ENCODE results near the gene RXFP1. TPM values are rescaled to one million over a fixed set of nuclear protein-coding genes. Genes with fewer than 3 reads are reported as not detected.
A peak's percentile ranks its signal among the peaks of the same experiment; 100 is the strongest.

RXFP1 gene
- total and polyA plus RNA-seq, 2 experiments from 2014 or later, result 1.2 to 3.1 TPM

DNA sequence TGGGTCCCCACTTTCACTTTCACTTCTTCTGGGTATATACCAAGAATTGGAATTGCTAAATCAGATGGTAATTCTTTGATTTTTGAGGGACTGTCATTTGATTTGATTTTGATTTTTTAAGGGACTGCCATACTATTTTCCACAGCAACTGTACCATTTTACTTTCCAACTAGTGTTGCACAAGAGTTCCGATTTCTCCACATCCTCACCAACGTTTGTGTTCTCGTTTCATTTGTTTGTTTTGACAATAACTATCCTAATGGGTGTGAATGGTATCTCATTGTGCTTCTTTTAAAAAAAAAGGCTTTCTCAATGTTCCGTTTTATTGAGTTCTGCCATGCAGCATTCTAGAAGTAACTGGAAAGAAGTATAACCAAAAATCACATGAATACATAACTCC, 87.4 kb downstream of the RXFP1 start:
- Histone ChIP-seq H3K4me2 (ENCODE audit: unreplicated experiment) (no peak overlapping the region), H3K27ac (no peak overlapping the region), H3F3A (ENCODE audit: insufficient read depth) (no peaks in the 10 kb centered on the region), H3K9me3 (ENCODE audit: low read depth) (no peaks in the 10 kb centered on the region), H3K27me3 (replicated peaks; ENCODE audit: insufficient read depth) (no peaks in the 10 kb centered on the region), H3K9ac (no peak overlapping the region), H3K79me2 (ENCODE audit: insufficient read depth) (no peaks in the 10 kb centered on the region), H3K9me2 (ENCODE audit: insufficient read depth) (no peaks in the 10 kb centered on the region), H3K4me1 (ENCODE audit: insufficient read depth) (no peaks in the 10 kb centered on the region), H4K20me1 (ENCODE audit: insufficient read depth) (no peaks in the 10 kb centered on the region), H3K36me3 (ENCODE audit: low read depth) (no peaks in the 10 kb centered on the region), H3K4me3 (no peak overlapping the region), H2AFZ (no peak overlapping the region)
- no peak for DNase-seq
- WGBS, 2 experiments (ENCODE audit: low coverage in 1 of 2, low lambda C conversion rate in 2 of 2, missing lambda C conversion rate in 2 of 2), result 87% methylated on average over 4 of the region's 4 CpGs
- TF ChIP-seq EZH2 (IDR thresholded peaks at IDR 0.05; ENCODE audit: insufficient read depth, poor library complexity, severe bottlenecking) (no peak), EZH2phosphoT487 (IDR thresholded peaks at IDR 0.05; ENCODE audit: insufficient read depth, low read depth) (no peak)
- in situ Hi-C loops (cut with MboI), result no loop called here

DNA sequence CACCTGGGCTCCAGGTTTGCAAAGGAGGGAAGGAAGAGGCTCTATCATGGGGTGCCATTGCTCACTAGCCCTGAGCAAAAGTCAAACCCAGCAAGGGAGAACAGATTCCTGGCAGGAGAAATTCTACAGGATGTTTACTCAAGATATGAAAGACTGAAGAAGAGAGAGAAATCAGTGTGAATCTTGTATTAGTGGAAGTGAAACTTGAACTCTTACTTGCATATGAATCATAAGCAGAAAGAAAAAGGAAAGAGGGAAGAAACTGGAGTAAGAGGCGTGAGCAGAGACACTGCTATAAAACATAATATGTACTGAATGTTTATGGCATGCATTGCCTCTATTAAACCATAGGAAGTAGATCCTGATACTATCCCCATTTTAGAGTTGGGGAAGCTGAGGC, 89.1 kb downstream of the RXFP1 start:
- Histone ChIP-seq H3K27ac (no peak overlapping the region), H2AFZ (no peak overlapping the region), H3K9me2 (ENCODE audit: insufficient read depth) (no peaks in the 10 kb centered on the region), H3K4me3 (no peak overlapping the region), H3F3A (ENCODE audit: insufficient read depth) (no peaks in the 10 kb centered on the region), H3K79me2 (ENCODE audit: insufficient read depth) (no peaks in the 10 kb centered on the region), H3K4me1 (ENCODE audit: insufficient read depth) (no peaks in the 10 kb centered on the region), H3K9me3 (ENCODE audit: low read depth) (no peaks in the 10 kb centered on the region), H3K4me2 (ENCODE audit: unreplicated experiment) (no peak overlapping the region), H3K9ac (no peak overlapping the region), H3K36me3 (ENCODE audit: low read depth) (no peaks in the 10 kb centered on the region), H4K20me1 (ENCODE audit: insufficient read depth) (no peaks in the 10 kb centered on the region), H3K27me3 (replicated peaks; ENCODE audit: insufficient read depth) (no peaks in the 10 kb centered on the region)
- no peak for TF ChIP-seq EZH2phosphoT487 (IDR thresholded peaks at IDR 0.05; ENCODE audit: insufficient read depth, low read depth)
- no peak for TF ChIP-seq EZH2 (IDR thresholded peaks at IDR 0.05; ENCODE audit: insufficient read depth, poor library complexity, severe bottlenecking)
- WGBS, 2 experiments (ENCODE audit: low coverage in 1 of 2, low lambda C conversion rate in 2 of 2, missing lambda C conversion rate in 2 of 2), result 89 to 94% methylated on average over 1 of the region's 1 CpG
- no peak for DNase-seq
- in situ Hi-C loops (cut with MboI), result no loop called here

DNA sequence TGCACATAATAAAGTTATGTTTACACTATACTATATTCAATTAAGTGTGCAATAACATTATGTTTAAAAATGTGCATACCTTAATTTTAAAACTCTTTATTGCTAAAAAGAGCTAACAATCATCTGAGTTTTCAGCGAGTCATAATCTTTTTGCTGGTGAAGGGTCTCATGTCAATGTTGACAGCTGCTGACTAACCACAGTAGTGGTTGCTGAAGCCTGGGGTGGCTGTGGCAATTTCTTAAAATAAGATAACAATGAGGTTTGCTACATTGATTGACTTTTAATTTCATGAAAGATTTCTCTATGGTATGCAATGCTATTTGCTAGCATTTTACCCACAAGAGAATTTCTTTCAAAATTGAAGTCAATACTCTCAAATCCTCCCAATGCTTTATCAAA, 91.4 kb downstream of the RXFP1 start:
- Histone ChIP-seq H3K36me3 (ENCODE audit: low read depth) (no peaks in the 10 kb centered on the region), H3K4me1 (ENCODE audit: insufficient read depth) (no peaks in the 10 kb centered on the region), H3K9ac (no peak overlapping the region), H3K79me2 (ENCODE audit: insufficient read depth) (no peaks in the 10 kb centered on the region), H3K27ac (no peak overlapping the region), H3K9me2 (ENCODE audit: insufficient read depth) (no peaks in the 10 kb centered on the region), H3K4me3 (no peak overlapping the region), H4K20me1 (ENCODE audit: insufficient read depth) (no peaks in the 10 kb centered on the region), H2AFZ (no peak overlapping the region), H3K4me2 (ENCODE audit: unreplicated experiment) (no peak overlapping the region), H3F3A (ENCODE audit: insufficient read depth) (no peaks in the 10 kb centered on the region), H3K27me3 (replicated peaks; ENCODE audit: insufficient read depth) (no peaks in the 10 kb centered on the region), H3K9me3 (ENCODE audit: low read depth) (no peaks in the 10 kb centered on the region)
- DNase-seq, result no peak
- TF ChIP-seq EZH2 (IDR thresholded peaks at IDR 0.05; ENCODE audit: insufficient read depth, poor library complexity, severe bottlenecking), result no peak
- no peak for TF ChIP-seq EZH2phosphoT487 (IDR thresholded peaks at IDR 0.05; ENCODE audit: insufficient read depth, low read depth)
- in situ Hi-C loops (cut with MboI), result no loop called here
- 91 to 94% methylated on average over 1 of the region's 1 CpG for WGBS, 2 experiments (ENCODE audit: low coverage in 1 of 2, low lambda C conversion rate in 2 of 2, missing lambda C conversion rate in 2 of 2)

DNA sequence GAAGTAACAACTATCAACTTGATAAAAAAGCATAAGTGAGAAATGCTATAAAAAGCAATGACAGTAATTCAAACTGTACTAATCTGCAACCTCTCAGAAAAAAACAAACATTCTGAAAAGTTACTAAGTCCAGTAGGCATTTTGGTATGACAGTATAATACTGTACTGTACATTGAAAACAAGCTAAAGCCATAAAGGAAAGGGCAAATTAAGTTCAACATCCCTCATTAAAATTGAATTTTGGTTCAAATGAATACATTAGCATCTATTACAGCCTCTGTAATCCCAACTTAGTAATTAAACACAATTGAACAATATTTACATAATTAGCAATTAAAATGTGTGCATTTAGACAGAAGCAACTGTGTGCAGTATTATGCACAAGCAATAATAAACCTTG, 96.3 kb downstream of the RXFP1 start:
- H3K4me2 ChIP-seq (ENCODE audit: unreplicated experiment), result no peak overlapping the region
- H3K79me2 ChIP-seq (ENCODE audit: insufficient read depth), result no peaks in the 10 kb centered on the region
- no peaks in the 10 kb centered on the region for H3F3A ChIP-seq (ENCODE audit: insufficient read depth)
- no peaks in the 10 kb centered on the region for H4K20me1 ChIP-seq (ENCODE audit: insufficient read depth)
- DNase-seq, result no peak
- H3K9ac ChIP-seq, result no peak overlapping the region
- H2AFZ ChIP-seq, result peak overlapping the region; percentile 25; the same call in 1 of the 2 replicates
- H3K27me3 ChIP-seq (replicated peaks; ENCODE audit: insufficient read depth), result no peaks in the 10 kb centered on the region
- no peaks in the 10 kb centered on the region for H3K36me3 ChIP-seq (ENCODE audit: low read depth)
- no peak overlapping the region for H3K27ac ChIP-seq
- no peak overlapping the region for H3K4me3 ChIP-seq
- in situ Hi-C loops (cut with MboI), result no loop called here
- H3K4me1 ChIP-seq (ENCODE audit: insufficient read depth), result no peaks in the 10 kb centered on the region
- no peaks in the 10 kb centered on the region for H3K9me3 ChIP-seq (ENCODE audit: low read depth)
- no peaks in the 10 kb centered on the region for H3K9me2 ChIP-seq (ENCODE audit: insufficient read depth)
- TF ChIP-seq EZH2 (IDR thresholded peaks at IDR 0.05; ENCODE audit: insufficient read depth, poor library complexity, severe bottlenecking) (no peak), EZH2phosphoT487 (IDR thresholded peaks at IDR 0.05; ENCODE audit: insufficient read depth, low read depth) (no peak)

DNA sequence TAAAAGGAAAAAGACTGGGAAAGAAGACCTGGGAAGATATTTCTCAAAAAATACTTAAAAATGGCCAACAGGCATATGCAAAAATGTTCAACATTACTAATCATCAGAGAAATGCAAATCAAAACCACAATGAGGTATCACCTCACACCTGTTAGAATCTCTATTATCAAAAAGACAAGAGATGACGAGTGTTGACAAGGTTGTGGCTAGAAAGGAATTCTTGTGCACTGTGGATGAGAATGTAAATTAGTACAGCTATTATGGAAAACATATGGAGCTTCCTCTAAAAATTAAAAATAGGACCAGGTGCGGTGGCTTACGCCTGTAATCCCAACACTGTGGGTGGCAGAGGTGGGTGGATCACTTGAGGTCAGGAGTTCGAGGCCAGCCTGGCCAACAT, 100.0 kb downstream of the RXFP1 start:
- Histone ChIP-seq H3K79me2 (ENCODE audit: insufficient read depth) (no peaks in the 10 kb centered on the region), H3K9me3 (ENCODE audit: low read depth) (no peaks in the 10 kb centered on the region), H3K4me2 (ENCODE audit: unreplicated experiment) (no peak overlapping the region), H3K9ac (no peak overlapping the region), H3K27ac (no peak overlapping the region), H3K36me3 (ENCODE audit: low read depth) (no peaks in the 10 kb centered on the region), H4K20me1 (ENCODE audit: insufficient read depth) (no peaks in the 10 kb centered on the region), H3K4me3 (no peak overlapping the region), H3K4me1 (ENCODE audit: insufficient read depth) (no peaks in the 10 kb centered on the region), H2AFZ (no peak overlapping the region), H3K9me2 (ENCODE audit: insufficient read depth) (no peaks in the 10 kb centered on the region), H3K27me3 (replicated peaks; ENCODE audit: insufficient read depth) (no peaks in the 10 kb centered on the region), H3F3A (ENCODE audit: insufficient read depth) (no peaks in the 10 kb centered on the region)
- DNase-seq, result no peak
- TF ChIP-seq EZH2 (IDR thresholded peaks at IDR 0.05; ENCODE audit: insufficient read depth, poor library complexity, severe bottlenecking) (no peak), EZH2phosphoT487 (IDR thresholded peaks at IDR 0.05; ENCODE audit: insufficient read depth, low read depth) (no peak)
- in situ Hi-C loops (cut with MboI), result loop anchor here (5.0 kb wide), 1 partner anchor 359 kb away; no protein-coding TSS in a partner anchor
- WGBS, 2 experiments (ENCODE audit: low coverage in 1 of 2, low lambda C conversion rate in 2 of 2, missing lambda C conversion rate in 2 of 2), result 95 to 97% methylated on average over 4 of the region's 4 CpGs
